Renal cortical epithelial cell (primary cell): ENCODE data around the gene SMARCAL1. TPM values are rescaled to one million over a fixed set of nuclear protein-coding genes. Genes with fewer than 3 reads are reported as not detected.

Experiments used
- total RNA-seq: library from RNA; depleted of rRNA; stranded (reverse); fragments of >200 nt; gene quantifications from 2 replicates; pipeline ENCODE4 v1.2.3, GENCODE V29; 2014

Gene SMARCAL1
- total RNA-seq, 1 donor from 2014 or later, result 25.5 TPM

Other genes starting within 250 kb of the SMARCAL1 start
- gene MARCHF4, start 40.0 kb upstream of the SMARCAL1 start, total RNA-seq, result 0.15 and 1.2 TPM in 2 replicates
- 749 and 1,158 TPM in 2 replicates for gene RPL37A, start 86.4 kb downstream of the SMARCAL1 start, total RNA-seq
- gene IGFBP2, start 220.9 kb downstream of the SMARCAL1 start, total RNA-seq, result 42.6 and 151 TPM in 2 replicates